Measurements from ENCODE around the gene TRIM2.
"Not testable (repeated sequence)": the region's sequence is repeated elsewhere in the genome, so short reads cannot be mapped to it uniquely, and the experiment has no call there.

Gene TRIM2

GRCh38 chr4:153204247-153204671 is at the start of gene TRIM2:
TSS of gene TRIM2 (plus strand) at chr4:153204443. CDS start at chr4:153204531, 88 bp downstream.
- DNase-seq, result peak; percentile 76

- peak; percentile 28 for DNase-seq
Observed at GRCh38 chr4:153155686-153156085, 48.6 kb upstream of the TRIM2 start.

DNA sequence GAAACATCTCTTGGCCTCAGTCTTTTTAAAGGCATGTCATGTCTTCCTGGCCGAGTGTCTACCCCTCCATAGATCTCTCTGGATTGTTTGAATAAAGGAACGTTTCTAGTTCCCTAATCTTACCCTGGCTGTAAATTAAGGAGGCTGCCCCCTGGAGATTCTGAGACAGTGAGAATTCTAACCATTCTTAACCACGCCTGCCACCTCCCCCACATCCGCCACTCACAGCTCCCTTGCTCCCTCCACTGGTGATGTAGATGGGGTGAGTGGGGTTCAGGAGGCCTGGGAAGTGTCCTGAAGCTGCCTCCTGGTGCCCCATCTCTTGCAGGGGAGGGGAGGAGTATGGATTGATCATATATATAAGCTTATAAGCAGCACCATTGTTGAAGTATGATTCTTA is 48.0 kb upstream of the TRIM2 start:
- no peak for DNase-seq

DNA sequence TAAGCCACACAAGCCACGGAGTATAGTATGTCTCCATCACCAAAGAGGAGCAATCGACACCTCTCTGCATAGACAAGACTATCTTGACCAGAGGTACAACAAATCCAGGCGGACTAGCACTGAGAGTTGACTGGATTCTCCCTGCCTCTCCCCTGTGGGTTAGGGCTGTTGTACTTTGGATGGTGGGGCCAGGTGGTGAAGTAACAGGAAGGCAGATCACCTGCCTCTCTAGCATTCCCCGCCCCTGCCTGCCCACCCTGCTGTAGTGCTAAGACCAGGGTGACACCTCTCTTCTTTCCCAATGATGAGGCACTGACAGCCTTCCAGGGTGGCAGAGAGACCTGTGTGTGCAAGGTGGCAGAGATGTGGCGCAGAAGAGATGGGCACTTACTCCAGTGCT is 47.5 kb upstream of the TRIM2 start:
- DNase-seq, result no peak

DNA sequence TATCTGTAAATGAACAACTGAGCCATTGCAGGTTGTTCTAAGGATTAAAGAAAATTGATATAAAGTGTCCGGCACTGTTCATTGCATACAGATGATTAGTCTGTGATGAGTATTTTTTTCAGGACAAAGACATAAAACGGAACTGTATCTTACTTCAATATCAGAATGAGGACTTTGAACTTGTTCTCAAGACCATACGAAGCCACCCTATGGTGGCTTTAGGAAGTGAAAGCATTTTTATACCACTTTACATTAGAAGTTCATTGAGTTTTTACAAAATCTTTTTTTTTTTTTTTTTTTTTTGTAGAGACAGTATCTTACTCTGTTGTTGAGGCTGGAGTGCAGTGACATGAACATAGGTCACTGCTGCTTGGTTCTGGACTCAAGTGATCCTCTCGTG is 45.2 kb upstream of the TRIM2 start:
- DNase-seq, result no peak

- no peak for DNase-seq
Observed at GRCh38 chr4:153159728-153160221, 44.5 kb upstream of the TRIM2 start.

DNA sequence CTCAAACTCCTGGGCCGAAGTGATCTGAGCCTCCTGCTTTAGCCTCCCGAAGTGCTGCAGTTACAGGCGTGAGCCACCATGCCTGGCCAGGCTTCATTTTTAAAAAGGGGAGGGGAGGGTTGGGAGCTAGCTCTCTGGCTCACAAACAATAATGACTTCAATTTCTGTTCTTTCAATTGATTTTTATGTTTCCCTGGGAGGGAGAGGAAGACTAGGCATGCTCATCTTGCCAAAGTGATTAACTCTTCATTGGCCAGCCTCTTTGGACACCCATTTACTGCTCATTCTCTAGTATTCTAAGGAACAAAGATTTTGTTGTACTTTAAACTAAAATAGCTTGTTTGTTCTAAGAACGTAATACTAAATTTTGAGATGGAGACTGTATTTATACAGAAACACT is 43.4 kb upstream of the TRIM2 start:
- DNase-seq, result no peak

DNA sequence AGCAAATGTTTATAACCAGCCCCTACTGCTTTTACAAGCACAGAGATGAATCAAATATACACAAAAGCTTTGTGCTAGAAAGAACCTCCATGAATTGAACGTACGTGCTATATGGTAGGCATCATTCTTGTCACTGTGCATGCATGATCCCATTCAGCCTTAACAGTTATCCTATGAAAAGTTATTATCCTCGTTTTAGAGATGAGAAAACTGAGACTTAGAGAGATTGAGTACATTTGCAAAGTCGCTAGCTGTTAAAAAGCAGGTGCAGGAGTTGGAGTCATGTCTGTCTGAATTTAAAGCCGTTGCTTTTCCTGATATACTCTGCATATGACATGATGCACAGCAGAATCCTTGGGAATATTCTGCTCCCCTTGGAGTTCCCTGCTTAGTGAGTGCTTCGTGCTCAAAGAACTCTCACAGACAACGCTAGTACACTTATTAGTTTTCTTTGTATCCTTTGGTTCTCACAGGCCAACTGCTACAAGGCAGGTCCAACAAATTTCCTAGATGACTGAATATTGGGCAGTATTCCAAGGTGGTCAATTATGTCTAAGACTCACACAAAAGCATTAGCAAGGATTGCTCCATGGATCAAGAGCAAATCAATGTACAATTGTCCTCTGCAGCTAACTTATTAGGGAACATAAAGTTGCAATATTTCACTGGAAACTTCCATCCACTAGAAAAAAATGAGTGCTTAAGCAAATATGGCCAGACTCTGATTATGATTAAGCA is 42.8 kb upstream of the TRIM2 start:
- peak; percentile 4 for DNase-seq

DNA sequence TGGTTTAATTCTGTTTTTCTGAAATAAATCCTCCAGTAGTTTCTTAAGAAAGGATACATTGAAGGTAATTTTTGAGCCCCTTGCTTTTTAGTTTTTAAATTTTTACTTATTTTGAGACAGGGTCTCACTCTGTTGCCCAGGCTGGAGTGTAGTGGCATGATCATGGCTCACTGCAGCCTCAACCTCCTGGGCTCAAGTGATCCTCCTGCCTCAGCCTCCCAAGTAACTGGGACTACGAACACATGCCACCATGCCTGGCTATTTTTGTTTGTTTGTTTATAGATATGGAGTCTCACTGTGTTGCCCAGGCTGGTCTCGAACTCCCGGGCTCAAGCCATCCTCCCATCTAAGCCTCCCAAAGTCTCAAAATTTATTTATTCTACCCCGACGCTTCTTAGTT is 39.0 kb upstream of the TRIM2 start:
- not testable (repeated sequence) for DNase-seq

GRCh38 chr4:153166716-153167501 is 37.3 kb upstream of the TRIM2 start:
- no peak for DNase-seq

DNA sequence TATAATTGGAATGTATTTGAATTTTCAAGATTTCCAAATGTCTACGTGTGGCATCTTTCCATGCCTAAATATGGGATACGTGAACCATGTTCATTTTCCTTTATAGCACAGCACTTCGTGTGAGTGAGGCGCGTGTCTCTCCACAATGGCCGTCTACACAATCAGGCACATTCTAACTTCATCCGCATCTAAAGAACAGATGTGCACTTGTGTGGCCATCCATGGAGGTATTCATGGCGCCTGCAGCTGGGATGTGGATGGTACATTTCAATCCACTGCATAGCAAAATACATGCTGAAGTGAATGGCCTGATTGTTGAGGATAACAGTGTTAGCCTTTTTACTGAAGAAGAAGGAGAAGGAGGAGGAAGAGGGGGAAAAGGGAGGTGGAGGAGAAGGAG is 34.5 kb upstream of the TRIM2 start:
- DNase-seq, result no peak

DNA sequence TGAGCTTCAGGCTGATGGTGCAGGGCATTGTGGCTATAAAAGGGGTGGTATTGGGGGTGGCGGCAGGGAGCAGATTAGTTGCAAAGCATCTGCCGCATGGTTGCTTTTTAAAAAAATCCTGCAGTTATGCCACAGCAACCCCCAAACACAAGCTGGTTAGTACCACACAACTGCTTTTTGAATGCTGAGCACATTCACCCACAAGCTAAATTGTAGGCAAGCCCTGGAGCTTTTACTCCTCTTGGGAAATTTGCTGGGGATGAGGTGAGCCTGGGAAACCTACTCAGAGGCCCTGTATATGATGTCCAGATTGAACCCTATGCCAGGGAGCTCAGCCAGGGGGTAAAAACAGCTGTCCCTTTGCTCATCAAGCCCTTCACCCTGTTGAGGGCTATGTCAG is 33.8 kb upstream of the TRIM2 start:
- DNase-seq, result peak; percentile 29

- peak; percentile 35 for DNase-seq
Observed at GRCh38 chr4:153174821-153175567, 29.2 kb upstream of the TRIM2 start.

DNA sequence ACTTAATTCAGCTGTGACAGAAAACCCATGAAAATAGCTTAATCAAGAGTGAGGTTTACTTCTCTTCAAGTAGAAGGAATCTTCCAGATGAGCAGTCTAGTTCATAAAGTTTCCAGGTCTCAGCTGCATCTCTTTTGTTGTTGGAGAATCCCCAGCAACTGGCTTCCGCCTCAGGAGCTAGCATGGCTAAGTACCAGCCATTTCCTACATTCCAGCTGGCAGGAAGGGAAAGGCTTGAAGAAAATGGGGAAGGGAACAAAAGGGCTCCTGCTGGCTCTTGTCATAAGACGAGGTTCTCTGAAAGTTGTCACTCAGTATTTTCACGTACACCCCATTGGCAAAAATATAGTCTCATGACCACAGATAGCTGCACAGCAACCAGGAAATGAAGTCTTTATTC is 27.3 kb upstream of the TRIM2 start:
- DNase-seq, result peak; percentile 43

DNA sequence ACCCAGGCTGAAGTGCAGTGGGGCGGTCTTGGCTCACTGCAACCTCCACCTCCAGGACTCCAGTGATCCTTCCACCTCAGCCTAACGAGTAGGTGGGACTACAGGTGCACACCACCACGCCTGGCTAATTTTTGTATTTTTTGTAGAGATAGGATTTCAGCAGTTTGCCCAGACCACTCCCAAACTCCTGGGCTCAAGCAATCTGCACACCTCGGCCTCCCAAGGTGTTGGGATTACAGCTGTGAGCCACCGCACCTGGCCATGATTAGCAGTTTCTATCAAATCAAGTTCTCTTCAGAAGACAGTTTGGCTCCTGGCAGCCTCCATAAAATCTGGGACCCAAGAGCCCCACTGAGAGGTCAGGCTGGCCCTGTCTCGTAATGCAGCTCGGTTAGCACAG is 26.4 kb upstream of the TRIM2 start:
- peak; percentile 24 for DNase-seq

DNA sequence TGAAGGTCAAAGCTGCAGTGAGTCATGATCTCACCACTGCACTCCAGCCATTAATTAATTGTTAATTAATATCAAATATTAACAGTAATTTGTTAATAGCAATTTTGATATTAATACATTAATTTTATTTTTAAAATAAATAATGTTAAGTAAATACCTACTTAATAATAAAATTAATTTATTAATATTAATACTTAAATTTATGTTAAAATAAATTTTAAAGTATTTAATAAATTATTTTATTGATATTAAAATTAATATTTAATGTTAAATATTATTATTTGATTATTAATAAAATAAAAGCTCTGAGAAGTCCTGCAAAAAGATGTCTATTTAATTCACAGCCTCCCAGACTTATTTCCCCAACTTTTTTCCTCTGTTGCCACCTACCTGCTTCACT is 25.1 kb upstream of the TRIM2 start:
- DNase-seq, result no peak

GRCh38 chr4:153181293-153181692 is 22.9 kb upstream of the TRIM2 start:
- DNase-seq, result peak; percentile 81

DNA sequence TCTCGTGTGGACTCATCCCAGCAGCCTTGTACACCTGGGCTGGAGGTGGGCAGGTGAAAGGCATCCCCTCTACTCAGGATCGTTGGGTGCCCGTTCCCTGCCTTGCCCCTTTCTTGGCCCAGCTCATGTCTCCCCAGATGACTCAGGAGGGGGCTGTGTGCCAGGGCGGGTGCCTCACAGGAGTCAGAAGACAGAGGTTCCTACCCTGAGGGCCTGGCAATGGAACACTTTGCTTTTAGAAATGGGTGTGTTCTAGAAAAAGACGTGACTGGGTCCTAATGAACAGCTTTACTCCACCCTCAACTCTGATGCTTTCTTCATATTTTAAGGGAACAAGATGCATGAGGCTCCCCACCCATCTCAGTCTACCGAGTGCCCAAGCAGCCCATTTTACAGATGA is 22.5 kb upstream of the TRIM2 start:
- no peak for DNase-seq

- DNase-seq, result peak; percentile 42
Observed at GRCh38 chr4:153183146-153183545, 21.1 kb upstream of the TRIM2 start.

DNA sequence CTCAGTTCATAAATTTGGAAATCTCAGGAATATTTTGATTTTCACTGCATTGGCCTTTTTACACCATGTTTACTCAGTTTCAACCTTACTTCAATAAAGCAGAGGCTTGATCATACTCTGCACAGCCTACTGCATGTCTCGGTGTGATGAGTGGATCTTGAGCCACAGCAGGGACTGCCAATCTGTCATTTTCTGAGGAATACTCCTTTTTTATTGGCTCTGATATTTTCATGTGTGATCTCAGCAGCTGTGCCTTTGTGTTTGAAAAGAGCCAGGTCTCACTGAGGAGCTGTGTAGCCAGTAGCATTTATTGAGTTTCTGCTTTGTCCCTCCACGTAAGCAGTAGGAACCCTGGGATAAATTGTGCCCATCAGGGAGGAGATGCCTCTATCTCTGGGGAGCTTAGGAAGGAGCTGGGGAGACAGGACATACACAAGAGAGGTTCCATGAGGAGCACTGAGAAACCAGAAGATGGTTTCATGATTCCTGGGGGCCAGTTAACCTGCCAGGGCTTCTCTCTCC is 18.9 kb upstream of the TRIM2 start:
- DNase-seq, result peak; percentile 32

- peak; percentile 29 for DNase-seq
Observed at GRCh38 chr4:153186046-153186728, 18.1 kb upstream of the TRIM2 start.

- peak; percentile 71 for DNase-seq
Observed at GRCh38 chr4:153189016-153189801, 15.0 kb upstream of the TRIM2 start.
